Esophagus muscularis mucosa (tissue), 4 donors: ENCODE results near the gene FGF12. TPM values are rescaled to one million over a fixed set of nuclear protein-coding genes. Genes with fewer than 3 reads are reported as not detected.

Experiments
- DNase-seq: peaks from one replicate; pipeline ENCODE4 v3.0.0-alpha.2; 2017; ENCODE audit errors: extremely low spot score
- H3K27ac ChIP-seq, 4 donors: fragments of 200-600 bp; sonication (generic); replicated peaks in 1 of 4; 1 replicate in 3 of 4; 2 replicates in 1 of 4; pipeline ENCODE4 v1.5.1; 2016 to 2019; ENCODE audit warnings: mild to moderate bottlenecking in 1 of 4
- H3K27me3 ChIP-seq, 4 donors: fragments of 200-600 bp; sonication (generic); one replicate each; pipeline versions ENCODE4 v1.5.1 to v1.6.0; 2016 to 2019
- H3K36me3 ChIP-seq, 4 donors: fragments of 200-600 bp; sonication (generic); one replicate each; pipeline ENCODE4 v1.5.1; 2016 to 2019
- H3K4me1 ChIP-seq, 4 donors: fragments of 200-600 bp; sonication (generic); one replicate each; pipeline ENCODE4 v1.5.1; 2016 to 2019
- H3K4me3 ChIP-seq, 4 donors: fragments of 200-600 bp; sonication (generic); 1 replicate in 2 of 4; 2 replicates in 2 of 4; pipeline ENCODE4 v1.5.1; 2016 to 2019; ENCODE audit warnings: mild to moderate bottlenecking in 4 of 4, moderate library complexity in 1 of 4
- H3K9me3 ChIP-seq, 4 donors: fragments of 200-600 bp; sonication (generic); 1 replicate in 3 of 4; 2 replicates in 1 of 4; pipeline ENCODE4 v1.5.1; 2016 to 2019
- EP300 ChIP-seq: sonication (generic); formaldehyde crosslinking; IDR thresholded peaks from one replicate; pipeline ENCODE4 v1.6.1; 2017; ENCODE audit warnings: antibody characterized with exemption
- POLR2A ChIP-seq: fragments of 450-650 bp; IDR thresholded peaks from one replicate; pipeline ENCODE4 v1.6.1; 2017; ENCODE audit warnings: antibody characterized with exemption, moderate library complexity, mild to moderate bottlenecking, low read depth
- POLR2AphosphoS5 ChIP-seq, 2 donors: sonication (generic); formaldehyde crosslinking; IDR thresholded peaks; one replicate each; pipeline ENCODE4 v1.6.1; 2017; ENCODE audit warnings: antibody characterized with exemption in 2 of 2
- WGBS: methylation state at CpG from one replicate; pipeline ENCODE4 v1.1.5; 2018; 5-methylcytosine and 5-hydroxymethylcytosine counted together
- intact Hi-C: fragments of 100-400 bp; cut with DNase I; formaldehyde crosslinking; loops from one replicate; pipeline ENCODE4 v1.15.1; 2023
- total RNA-seq, 4 donors: library from RNA; depleted of rRNA; stranded (reverse); fragments of >200 nt; gene quantifications; one replicate each; pipeline versions ENCODE4 v1.1.0 to v1.2.1, GENCODE V29; 2016
- TF ChIP-seq, protein P1 (sequence below), 3 experiments: fragments of 200-600 bp in 2 of 3; fragments of 450-650 bp in 1 of 3; sonication (generic) in 2 of 3; IDR thresholded peaks; one replicate each; pipeline ENCODE4 v1.5.1; 2017 to 2019; ENCODE audit warnings: antibody characterized with exemption in 3 of 3, mild to moderate bottlenecking in 2 of 3, moderate library complexity in 1 of 3

Gene FGF12
- total RNA-seq, 4 donors from 2014 or later = 4.6 to 19.5 (median 10.2) TPM

DNA sequence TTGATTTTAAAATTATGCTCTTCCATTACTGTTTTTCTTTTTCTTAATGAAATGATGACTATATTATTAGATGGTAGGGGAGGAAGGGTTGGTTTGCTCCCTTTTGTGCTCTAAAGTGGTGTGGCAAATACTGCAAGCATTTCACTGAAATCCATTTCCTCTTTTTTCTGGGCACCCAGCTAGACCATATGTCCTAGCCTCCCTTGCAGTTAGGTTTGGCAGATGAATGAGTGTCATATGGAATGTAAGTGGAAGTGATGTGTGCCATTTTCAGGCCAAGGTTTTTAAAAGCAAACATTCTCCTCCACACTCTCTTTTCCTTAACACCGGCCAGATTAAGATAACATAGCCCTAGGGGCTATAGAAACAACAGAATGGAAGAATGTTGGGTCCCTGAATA is 363.0 kb downstream of the FGF12 start:
- no peaks in the 10 kb centered on the region for H3K27me3 ChIP-seq
- intact Hi-C loops = no loop called here
- no peaks in the 10 kb centered on the region for H3K9me3 ChIP-seq
- H3K4me1 ChIP-seq = peaks cover 17 to 50% (median 26%) of the 10 kb centered on the region in 4 donors
- WGBS = 90% methylated on average over 1 of the region's 1 CpG
- no peak overlapping the region for H3K4me3 ChIP-seq
- TF ChIP-seq POLR2A = no peak
- TF ChIP-seq, protein P1, sequence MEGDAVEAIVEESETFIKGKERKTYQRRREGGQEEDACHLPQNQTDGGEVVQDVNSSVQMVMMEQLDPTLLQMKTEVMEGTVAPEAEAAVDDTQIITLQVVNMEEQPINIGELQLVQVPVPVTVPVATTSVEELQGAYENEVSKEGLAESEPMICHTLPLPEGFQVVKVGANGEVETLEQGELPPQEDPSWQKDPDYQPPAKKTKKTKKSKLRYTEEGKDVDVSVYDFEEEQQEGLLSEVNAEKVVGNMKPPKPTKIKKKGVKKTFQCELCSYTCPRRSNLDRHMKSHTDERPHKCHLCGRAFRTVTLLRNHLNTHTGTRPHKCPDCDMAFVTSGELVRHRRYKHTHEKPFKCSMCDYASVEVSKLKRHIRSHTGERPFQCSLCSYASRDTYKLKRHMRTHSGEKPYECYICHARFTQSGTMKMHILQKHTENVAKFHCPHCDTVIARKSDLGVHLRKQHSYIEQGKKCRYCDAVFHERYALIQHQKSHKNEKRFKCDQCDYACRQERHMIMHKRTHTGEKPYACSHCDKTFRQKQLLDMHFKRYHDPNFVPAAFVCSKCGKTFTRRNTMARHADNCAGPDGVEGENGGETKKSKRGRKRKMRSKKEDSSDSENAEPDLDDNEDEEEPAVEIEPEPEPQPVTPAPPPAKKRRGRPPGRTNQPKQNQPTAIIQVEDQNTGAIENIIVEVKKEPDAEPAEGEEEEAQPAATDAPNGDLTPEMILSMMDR (IDR thresholded peaks at IDR 0.05) = no peak
- TF ChIP-seq EP300 = no peak
- no peak for TF ChIP-seq POLR2AphosphoS5 (IDR thresholded peaks at IDR 0.05)
- DNase-seq = no peak
- no peak overlapping the region for H3K27ac ChIP-seq
- H3K36me3 ChIP-seq = no peaks in the 10 kb centered on the region

DNA sequence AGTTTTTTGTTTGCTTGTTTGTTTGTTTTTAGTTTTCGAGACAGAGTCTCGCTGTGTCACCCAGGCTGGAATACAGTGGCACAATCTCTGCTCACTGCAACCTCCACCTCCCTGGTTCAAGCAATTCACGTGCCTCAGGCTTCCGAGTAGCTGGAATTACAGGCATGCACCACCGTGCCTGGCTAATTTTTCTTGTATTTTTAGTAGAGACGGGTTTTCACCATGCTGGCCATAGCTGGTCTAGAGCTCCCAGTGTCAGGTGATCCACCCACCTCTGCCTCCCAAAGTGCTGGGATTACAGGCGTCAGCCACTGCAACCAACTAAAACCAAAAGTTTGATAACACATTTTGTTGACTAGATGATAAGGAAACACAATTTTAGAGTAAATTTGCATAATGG is 372.7 kb downstream of the FGF12 start:
- no peak overlapping the region for H3K27ac ChIP-seq
- no peaks in the 10 kb centered on the region for H3K36me3 ChIP-seq
- H3K9me3 ChIP-seq = no peaks in the 10 kb centered on the region
- no peak overlapping the region for H3K4me3 ChIP-seq
- WGBS = 73% methylated on average over 7 of the region's 7 CpGs
- intact Hi-C loops = no loop called here
- no peaks in the 10 kb centered on the region for H3K27me3 ChIP-seq
- peaks cover 0 to 31% (median 21%) of the 10 kb centered on the region in 4 donors for H3K4me1 ChIP-seq
- DNase-seq = no peak
- TF ChIP-seq EP300 = no peak
- TF ChIP-seq POLR2AphosphoS5 (IDR thresholded peaks at IDR 0.05) = no peak
- TF ChIP-seq, protein P1 (IDR thresholded peaks at IDR 0.05) = no peak
- no peak for TF ChIP-seq POLR2A

DNA sequence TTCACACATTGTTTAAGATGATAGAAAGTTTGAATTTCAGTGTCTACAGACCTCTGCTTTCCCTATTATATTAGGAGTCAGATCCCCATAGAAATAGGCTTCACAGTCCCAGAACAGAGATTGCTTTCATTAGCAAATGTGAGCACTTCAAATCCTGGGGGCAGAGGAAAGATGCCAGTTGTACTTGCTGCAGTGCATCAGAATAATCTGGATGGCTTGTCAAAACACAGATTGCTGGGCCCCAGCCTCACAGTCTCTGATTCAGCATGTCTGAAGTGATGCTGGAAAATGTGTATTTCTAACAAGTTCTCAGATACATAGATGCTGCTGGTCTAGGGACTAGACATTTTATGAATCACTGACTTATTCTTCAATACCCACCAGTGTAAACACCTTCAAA is 375.2 kb downstream of the FGF12 start:
- H3K4me3 ChIP-seq = no peak overlapping the region
- peaks cover 0 to 31% (median 21%) of the 10 kb centered on the region in 4 donors for H3K4me1 ChIP-seq
- intact Hi-C loops = no loop called here
- H3K36me3 ChIP-seq = no peaks in the 10 kb centered on the region
- DNase-seq = no peak
- no peaks in the 10 kb centered on the region for H3K27me3 ChIP-seq
- no peaks in the 10 kb centered on the region for H3K9me3 ChIP-seq
- TF ChIP-seq EP300 = no peak
- TF ChIP-seq, protein P1 (IDR thresholded peaks at IDR 0.05) = no peak
- H3K27ac ChIP-seq = peak overlapping the region in 1 of 4 donors; percentile 51

DNA sequence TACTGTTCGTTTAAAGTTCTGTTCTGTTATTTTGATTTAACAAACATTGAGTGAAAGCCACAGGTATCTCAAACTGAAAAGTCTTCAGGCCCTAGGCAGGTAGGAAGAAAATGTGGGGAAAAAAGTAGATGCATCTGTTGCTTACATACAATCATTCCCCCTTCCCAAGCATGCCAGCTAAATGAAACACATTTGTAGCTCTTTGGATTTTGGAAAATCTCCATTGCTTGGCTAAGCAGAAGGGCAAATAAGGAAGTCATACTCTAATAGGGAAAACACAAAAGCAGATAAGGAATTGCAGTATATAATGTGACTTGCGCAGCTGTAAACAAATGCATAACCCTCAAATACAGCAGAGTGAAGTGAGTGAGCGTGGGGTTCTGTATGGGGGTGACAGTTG is 375.9 kb downstream of the FGF12 start:
- no peak for TF ChIP-seq EP300
- TF ChIP-seq, protein P1 (IDR thresholded peaks at IDR 0.05) = no peak
- no peak for TF ChIP-seq POLR2AphosphoS5 (IDR thresholded peaks at IDR 0.05)
- TF ChIP-seq POLR2A = no peak
- Histone ChIP-seq H3K36me3 (no peaks in the 10 kb centered on the region), H3K27ac (peak overlapping the region in 2 of 4 donors; percentile 40 to 51), H3K4me3 (peak overlapping the region in 1 of 4 donors; percentile 20), H3K27me3 (no peaks in the 10 kb centered on the region), H3K9me3 (no peaks in the 10 kb centered on the region), H3K4me1 (peaks cover 0 to 31% (median 21%) of the 10 kb centered on the region in 4 donors)
- intact Hi-C loops = no loop called here
- DNase-seq = no peak
- 76% methylated on average over 3 of the region's 3 CpGs for WGBS

DNA sequence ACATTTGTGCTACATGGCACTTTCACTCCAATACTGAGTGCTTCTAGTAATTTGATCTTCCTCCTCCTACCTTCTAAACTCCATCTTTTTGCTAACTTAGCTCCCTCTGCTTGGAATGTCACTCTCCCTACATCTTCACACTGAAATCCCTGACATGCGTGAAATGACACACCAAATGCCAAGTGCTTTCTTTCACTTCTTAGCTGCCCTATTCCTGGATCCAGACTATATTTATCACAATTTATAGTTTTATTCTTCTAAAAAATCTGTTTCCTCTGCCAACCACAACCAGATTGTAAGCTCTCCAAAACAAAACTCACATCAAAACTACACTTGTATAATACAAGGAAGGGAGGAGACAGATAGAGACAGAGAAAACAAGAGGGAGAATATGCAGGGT is 387.3 kb downstream of the FGF12 start:
- H3K36me3 ChIP-seq = no peaks in the 10 kb centered on the region
- H3K4me3 ChIP-seq = no peak overlapping the region
- H3K27me3 ChIP-seq = no peaks in the 10 kb centered on the region
- intact Hi-C loops = no loop called here
- no peaks in the 10 kb centered on the region for H3K9me3 ChIP-seq
- 76% methylated on average over 1 of the region's 1 CpG for WGBS
- peaks cover 0 to 4% (median 0%) of the 10 kb centered on the region in 4 donors for H3K4me1 ChIP-seq
- TF ChIP-seq, protein P1 (IDR thresholded peaks at IDR 0.05) = no peak
- TF ChIP-seq POLR2A (no peak), POLR2AphosphoS5 (IDR thresholded peaks at IDR 0.05) (no peak), EP300 (no peak)
- no peak overlapping the region for H3K27ac ChIP-seq
- DNase-seq = no peak
